Measurements from ENCODE around the gene KRT31. TPM values are rescaled to one million over a fixed set of nuclear protein-coding genes. Genes with fewer than 3 reads are reported as not detected.
"Not testable (repeated sequence)": the region's sequence is repeated elsewhere in the genome, so short reads cannot be mapped to it uniquely, and the experiment has no call there.

Gene KRT31
- total RNA-seq, 1 donor from 2014 or later = not detected

DNA sequence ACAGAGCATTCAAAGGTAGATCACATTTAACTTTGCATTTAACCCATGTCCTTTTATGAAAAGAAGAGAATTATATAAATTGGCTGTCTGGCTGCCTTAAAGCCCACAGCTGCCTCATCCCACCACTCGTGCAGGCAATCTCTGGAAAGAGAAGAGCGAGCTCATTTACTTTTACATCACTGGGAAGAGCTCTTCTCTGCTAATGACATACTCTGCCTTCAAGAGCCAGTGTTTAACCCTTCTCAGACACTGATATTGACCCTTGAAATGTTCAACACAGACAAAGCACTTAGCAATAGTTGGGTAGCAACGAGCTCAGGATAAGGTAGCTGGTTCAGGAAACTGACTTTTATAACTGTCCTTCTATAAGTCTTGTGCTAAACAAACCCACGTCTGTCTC lies 36.6 kb upstream of the KRT31 start:
- H3K27me3 ChIP-seq = no peaks in the 10 kb centered on the region
- no peaks in the 10 kb centered on the region for H3F3A ChIP-seq (ENCODE audit: low read depth)
- Mint-ChIP-seq H3K36me3 (no peaks in the 10 kb centered on the region), H3K4me3 (no peak overlapping the region), H3K27me3 (ENCODE audit: insufficient read depth, low read depth) (peaks cover 3% of the 10 kb centered on the region), H3K4me1 (peaks cover 3% of the 10 kb centered on the region), H3K27ac (no peak overlapping the region), H3K9me3 (no peaks in the 10 kb centered on the region)
- no peaks in the 10 kb centered on the region for H3K36me3 ChIP-seq
- no peak overlapping the region for H3K4me2 ChIP-seq
- no peak overlapping the region for H3K27ac ChIP-seq
- H4K20me1 ChIP-seq (ENCODE audit: low read depth) = no peaks in the 10 kb centered on the region
- H3K4me3 ChIP-seq = no peak overlapping the region
- H3K9ac ChIP-seq = no peak overlapping the region
- TF ChIP-seq EZH2phosphoT487 (IDR thresholded peaks at IDR 0.05) (no peak), EZH2 (IDR thresholded peaks at IDR 0.05) (no peak)
- TF ChIP-seq, protein P1, sequence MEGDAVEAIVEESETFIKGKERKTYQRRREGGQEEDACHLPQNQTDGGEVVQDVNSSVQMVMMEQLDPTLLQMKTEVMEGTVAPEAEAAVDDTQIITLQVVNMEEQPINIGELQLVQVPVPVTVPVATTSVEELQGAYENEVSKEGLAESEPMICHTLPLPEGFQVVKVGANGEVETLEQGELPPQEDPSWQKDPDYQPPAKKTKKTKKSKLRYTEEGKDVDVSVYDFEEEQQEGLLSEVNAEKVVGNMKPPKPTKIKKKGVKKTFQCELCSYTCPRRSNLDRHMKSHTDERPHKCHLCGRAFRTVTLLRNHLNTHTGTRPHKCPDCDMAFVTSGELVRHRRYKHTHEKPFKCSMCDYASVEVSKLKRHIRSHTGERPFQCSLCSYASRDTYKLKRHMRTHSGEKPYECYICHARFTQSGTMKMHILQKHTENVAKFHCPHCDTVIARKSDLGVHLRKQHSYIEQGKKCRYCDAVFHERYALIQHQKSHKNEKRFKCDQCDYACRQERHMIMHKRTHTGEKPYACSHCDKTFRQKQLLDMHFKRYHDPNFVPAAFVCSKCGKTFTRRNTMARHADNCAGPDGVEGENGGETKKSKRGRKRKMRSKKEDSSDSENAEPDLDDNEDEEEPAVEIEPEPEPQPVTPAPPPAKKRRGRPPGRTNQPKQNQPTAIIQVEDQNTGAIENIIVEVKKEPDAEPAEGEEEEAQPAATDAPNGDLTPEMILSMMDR (IDR thresholded peaks at IDR 0.05) = no peak
- no peak overlapping the region for H2AFZ ChIP-seq (replicated peaks)
- H3K9me3 ChIP-seq (ENCODE audit: low read depth) = no peaks in the 10 kb centered on the region
- H3K79me2 ChIP-seq (ENCODE audit: low read depth) = no peaks in the 10 kb centered on the region
- peaks cover under 1% of the 10 kb centered on the region for H3K4me1 ChIP-seq
- no peak for DNase-seq (ENCODE audit: low spot score)

DNA sequence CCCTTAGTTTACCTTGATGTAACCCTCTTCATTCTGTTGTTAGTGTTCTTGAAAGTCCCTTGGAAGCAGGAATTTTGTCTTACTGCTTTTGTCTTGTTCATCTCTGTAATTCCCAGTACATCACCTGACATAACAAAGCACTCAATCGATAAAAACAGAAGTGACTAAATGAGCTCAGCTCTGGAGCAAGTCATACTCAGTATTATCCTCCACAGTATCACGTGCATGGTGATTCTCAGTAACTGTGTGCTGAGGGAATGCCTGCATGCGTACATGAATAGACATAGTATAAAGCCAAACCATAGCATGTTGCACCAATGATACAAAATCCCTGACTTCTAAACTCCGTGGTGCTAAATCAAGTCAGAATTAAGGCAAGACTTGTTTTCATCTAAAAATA lies 36.2 kb upstream of the KRT31 start:
- no peak for DNase-seq (ENCODE audit: low spot score)
- no peak overlapping the region for H3K9ac ChIP-seq
- no peak overlapping the region for H3K4me2 ChIP-seq
- H3K9me3 ChIP-seq (ENCODE audit: low read depth) = no peaks in the 10 kb centered on the region
- no peaks in the 10 kb centered on the region for H3K36me3 ChIP-seq
- H3F3A ChIP-seq (ENCODE audit: low read depth) = no peaks in the 10 kb centered on the region
- Mint-ChIP-seq H3K9me3 (no peaks in the 10 kb centered on the region), H3K4me1 (peaks cover 7% of the 10 kb centered on the region), H3K4me3 (no peak overlapping the region), H3K36me3 (no peaks in the 10 kb centered on the region), H3K27me3 (ENCODE audit: insufficient read depth, low read depth) (peaks cover 3% of the 10 kb centered on the region), H3K27ac (no peak overlapping the region)
- TF ChIP-seq EZH2 (IDR thresholded peaks at IDR 0.05) = no peak
- no peak for TF ChIP-seq EZH2phosphoT487 (IDR thresholded peaks at IDR 0.05)
- TF ChIP-seq, protein P1 (IDR thresholded peaks at IDR 0.05) = no peak
- H3K27me3 ChIP-seq = no peaks in the 10 kb centered on the region
- no peak overlapping the region for H2AFZ ChIP-seq (replicated peaks)
- H3K79me2 ChIP-seq (ENCODE audit: low read depth) = no peaks in the 10 kb centered on the region
- H3K4me1 ChIP-seq = peaks cover 4% of the 10 kb centered on the region
- no peak overlapping the region for H3K4me3 ChIP-seq
- H4K20me1 ChIP-seq (ENCODE audit: low read depth) = no peaks in the 10 kb centered on the region
- no peak overlapping the region for H3K27ac ChIP-seq

DNA sequence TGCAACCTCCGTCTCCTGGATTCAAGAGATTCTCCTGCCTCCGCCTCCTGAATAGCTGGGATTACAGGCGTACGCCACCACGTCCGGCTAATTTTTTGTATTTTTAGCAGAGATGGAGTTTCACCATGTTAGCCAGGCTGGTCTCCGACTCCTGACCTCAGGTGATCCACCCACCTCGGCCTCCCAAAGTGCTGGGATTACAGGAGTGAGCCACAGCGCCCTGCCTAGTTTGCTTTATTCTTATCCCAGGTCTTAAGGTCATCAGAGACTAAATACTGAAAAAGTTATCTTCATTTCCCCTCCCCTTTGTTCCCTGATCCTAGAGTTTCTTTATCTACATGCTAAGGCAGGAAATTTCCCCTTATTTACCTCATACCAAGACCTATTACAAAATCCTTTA lies 33.0 kb upstream of the KRT31 start:
- not testable (repeated sequence) for H3K27ac ChIP-seq; H3K36me3 Mint-ChIP-seq; H3K27me3 ChIP-seq; H3K27ac Mint-ChIP-seq; H3K4me3 Mint-ChIP-seq; H4K20me1 ChIP-seq (ENCODE audit: low read depth); H3K9ac ChIP-seq; H3K9me3 Mint-ChIP-seq; H3K36me3 ChIP-seq; H3K9me3 ChIP-seq (ENCODE audit: low read depth); H3K27me3 Mint-ChIP-seq (ENCODE audit: insufficient read depth, low read depth); H3K4me1 ChIP-seq; H3K79me2 ChIP-seq (ENCODE audit: low read depth); H2AFZ ChIP-seq (replicated peaks); DNase-seq (ENCODE audit: low spot score); H3K4me2 ChIP-seq; H3K4me3 ChIP-seq; H3F3A ChIP-seq (ENCODE audit: low read depth)
- peaks cover 10% of the 10 kb centered on the region for H3K4me1 Mint-ChIP-seq

DNA sequence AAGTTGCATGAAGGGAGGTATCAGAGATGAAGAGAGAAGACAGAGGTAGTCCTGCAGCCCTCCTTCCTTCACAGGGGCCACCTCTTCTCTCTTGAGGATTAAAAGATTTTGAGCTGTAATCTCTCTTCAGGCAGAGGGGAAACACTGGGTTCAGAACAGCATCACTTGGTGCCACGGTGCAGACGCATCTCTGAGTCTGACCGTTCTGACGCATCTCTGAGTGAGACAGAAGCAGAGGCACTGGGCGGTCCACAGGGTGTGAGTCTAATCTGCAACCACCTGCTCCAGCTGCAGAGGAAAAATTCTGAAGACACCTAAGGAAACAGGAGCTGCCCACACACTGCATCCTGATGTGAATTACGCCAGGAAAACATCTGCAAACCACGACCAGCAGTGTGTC lies 32.3 kb upstream of the KRT31 start:
- H3K4me1 Mint-ChIP-seq = peaks cover 10% of the 10 kb centered on the region
- no peaks in the 10 kb centered on the region for H3K9me3 ChIP-seq (ENCODE audit: low read depth)
- no peaks in the 10 kb centered on the region for H3K79me2 ChIP-seq (ENCODE audit: low read depth)
- H2AFZ ChIP-seq (replicated peaks) = no peak overlapping the region
- peaks cover 4% of the 10 kb centered on the region for H3K4me1 ChIP-seq
- H3K36me3 ChIP-seq = no peaks in the 10 kb centered on the region
- no peak overlapping the region for H3K9ac ChIP-seq
- no peaks in the 10 kb centered on the region for H3K36me3 Mint-ChIP-seq
- no peaks in the 10 kb centered on the region for H4K20me1 ChIP-seq (ENCODE audit: low read depth)
- no peak overlapping the region for H3K27ac Mint-ChIP-seq
- no peak overlapping the region for H3K4me3 ChIP-seq
- H3K27ac ChIP-seq = no peak overlapping the region
- H3K27me3 ChIP-seq = no peaks in the 10 kb centered on the region
- no peak overlapping the region for H3K4me2 ChIP-seq
- no peak overlapping the region for H3K4me3 Mint-ChIP-seq
- no peak for DNase-seq (ENCODE audit: low spot score)
- no peaks in the 10 kb centered on the region for H3F3A ChIP-seq (ENCODE audit: low read depth)
- no peak for TF ChIP-seq EZH2phosphoT487 (IDR thresholded peaks at IDR 0.05)
- peaks cover 3% of the 10 kb centered on the region for H3K27me3 Mint-ChIP-seq (ENCODE audit: insufficient read depth, low read depth)
- H3K9me3 Mint-ChIP-seq = no peaks in the 10 kb centered on the region

All from neural progenitor cell (in vitro differentiated cells).